AG10803 (cell line): ENCODE data around the gene C1GALT1C1.
"Not testable (repeated sequence)": the region's sequence is repeated elsewhere in the genome, so short reads cannot be mapped to it uniquely, and the experiment has no call there.

Source experiments
- DNase-seq: peaks from one replicate; pipeline ENCODE4 v3.0.0; 2010; ENCODE audit warnings: low read depth
- H3K4me3 ChIP-seq: 2 replicates; pipeline ENCODE4 v1.5.1; 2011; ENCODE audit warnings: mild to moderate bottlenecking, low read length, control low read depth
- TF ChIP-seq, protein P1 (sequence below): conservative IDR thresholded peaks from 2 replicates; pipeline ENCODE4 v1.5.1; 2011; ENCODE audit warnings: mild to moderate bottlenecking, low read length, control low read depth, inconsistent platforms

Gene C1GALT1C1

DNA sequence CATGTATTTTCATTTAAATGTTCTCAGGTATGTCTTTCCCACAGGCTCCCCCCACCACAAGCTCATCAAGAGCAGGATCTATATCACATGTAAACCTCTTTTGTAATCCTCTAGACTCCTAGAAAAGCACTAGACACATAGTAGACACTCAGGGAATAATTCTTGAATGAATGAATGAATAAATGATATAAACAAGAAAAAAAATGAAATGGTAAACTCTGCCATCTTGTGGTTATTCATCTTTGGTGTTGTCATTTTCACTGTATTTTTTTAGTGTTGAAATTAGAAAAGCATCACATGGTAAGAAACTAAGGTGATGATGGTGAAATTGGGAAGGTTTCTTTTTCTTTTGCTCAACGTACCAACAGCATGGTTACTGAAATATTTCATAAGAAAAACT is 34.2 kb upstream of the C1GALT1C1 start:
- TF ChIP-seq, protein P1, sequence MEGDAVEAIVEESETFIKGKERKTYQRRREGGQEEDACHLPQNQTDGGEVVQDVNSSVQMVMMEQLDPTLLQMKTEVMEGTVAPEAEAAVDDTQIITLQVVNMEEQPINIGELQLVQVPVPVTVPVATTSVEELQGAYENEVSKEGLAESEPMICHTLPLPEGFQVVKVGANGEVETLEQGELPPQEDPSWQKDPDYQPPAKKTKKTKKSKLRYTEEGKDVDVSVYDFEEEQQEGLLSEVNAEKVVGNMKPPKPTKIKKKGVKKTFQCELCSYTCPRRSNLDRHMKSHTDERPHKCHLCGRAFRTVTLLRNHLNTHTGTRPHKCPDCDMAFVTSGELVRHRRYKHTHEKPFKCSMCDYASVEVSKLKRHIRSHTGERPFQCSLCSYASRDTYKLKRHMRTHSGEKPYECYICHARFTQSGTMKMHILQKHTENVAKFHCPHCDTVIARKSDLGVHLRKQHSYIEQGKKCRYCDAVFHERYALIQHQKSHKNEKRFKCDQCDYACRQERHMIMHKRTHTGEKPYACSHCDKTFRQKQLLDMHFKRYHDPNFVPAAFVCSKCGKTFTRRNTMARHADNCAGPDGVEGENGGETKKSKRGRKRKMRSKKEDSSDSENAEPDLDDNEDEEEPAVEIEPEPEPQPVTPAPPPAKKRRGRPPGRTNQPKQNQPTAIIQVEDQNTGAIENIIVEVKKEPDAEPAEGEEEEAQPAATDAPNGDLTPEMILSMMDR, result peak; percentile 34
- peak; percentile 27 for DNase-seq
- H3K4me3 ChIP-seq, result no peak overlapping the region

DNA sequence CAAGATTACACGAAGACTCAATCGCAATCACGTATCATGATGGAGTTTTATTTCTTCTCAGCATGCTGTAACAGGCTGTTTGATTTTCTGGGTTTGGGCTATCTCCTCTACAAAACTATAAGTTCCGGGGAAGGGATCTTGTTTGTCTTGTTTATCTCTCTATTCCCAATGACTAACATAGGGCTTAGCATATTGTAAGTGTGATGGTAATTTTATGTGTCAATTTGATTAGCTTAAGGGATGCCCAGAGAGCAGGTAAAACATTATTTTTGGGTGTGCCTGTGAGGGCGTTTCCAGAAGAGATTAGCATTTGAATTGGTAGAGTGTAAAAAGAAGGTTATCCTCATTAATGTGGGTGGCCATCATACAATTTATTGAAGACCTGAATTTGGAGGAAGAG is 32.8 kb upstream of the C1GALT1C1 start:
- TF ChIP-seq, protein P1, result no peak
- DNase-seq, result no peak
- no peak overlapping the region for H3K4me3 ChIP-seq

GRCh38 chrX:120660637-120661036 is 30.8 kb upstream of the C1GALT1C1 start:
- TF ChIP-seq, protein P1, result no peak
- peak; percentile 43 for DNase-seq
- H3K4me3 ChIP-seq, result no peak overlapping the region

DNA sequence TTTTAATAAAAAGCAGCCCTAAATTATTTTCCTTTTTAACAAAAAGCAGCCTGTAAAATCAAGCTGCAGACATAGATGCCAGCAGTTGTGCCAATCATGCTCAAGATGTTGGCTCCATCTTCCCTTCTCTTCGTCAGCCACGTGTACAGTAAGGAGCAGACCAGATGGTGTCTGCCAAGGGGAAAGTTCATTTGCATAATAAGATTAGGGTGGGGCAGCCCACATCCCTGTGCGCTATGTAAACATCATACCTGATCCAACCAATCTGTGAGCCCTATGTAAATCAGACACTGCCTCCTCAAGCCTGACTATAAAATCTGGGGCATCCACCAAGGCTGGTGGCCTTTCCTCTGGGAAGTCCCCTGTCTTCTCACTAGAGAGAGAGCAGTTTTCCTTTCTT is 23.1 kb upstream of the C1GALT1C1 start:
- H3K4me3 ChIP-seq, result no peak overlapping the region
- TF ChIP-seq, protein P1, result no peak
- DNase-seq, result peak; percentile 45

DNA sequence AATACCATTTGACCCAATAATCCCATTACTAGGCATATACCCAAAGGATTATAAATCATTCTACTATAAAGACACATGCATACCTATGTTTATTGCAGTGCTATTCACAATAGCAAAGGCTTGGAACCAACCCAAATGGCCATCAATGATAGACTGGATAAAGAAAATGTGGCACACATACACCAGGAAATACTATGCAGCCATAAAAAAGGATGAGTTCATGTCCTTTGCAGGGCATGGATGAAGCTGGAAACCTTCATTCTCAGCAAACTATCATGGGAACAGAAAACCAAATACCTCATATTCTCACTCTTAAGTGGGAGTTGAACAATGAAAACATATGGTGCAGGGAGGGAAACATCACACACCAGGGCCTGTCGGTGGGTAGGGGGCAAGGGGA is 22.4 kb upstream of the C1GALT1C1 start:
- not testable (repeated sequence) for DNase-seq, H3K4me3 ChIP-seq

- no peak overlapping the region for H3K4me3 ChIP-seq
- TF ChIP-seq, protein P1, result no peak
- DNase-seq, result no peak
Measured at GRCh38 chrX:120647127-120647526, 17.3 kb upstream of the C1GALT1C1 start.

DNA sequence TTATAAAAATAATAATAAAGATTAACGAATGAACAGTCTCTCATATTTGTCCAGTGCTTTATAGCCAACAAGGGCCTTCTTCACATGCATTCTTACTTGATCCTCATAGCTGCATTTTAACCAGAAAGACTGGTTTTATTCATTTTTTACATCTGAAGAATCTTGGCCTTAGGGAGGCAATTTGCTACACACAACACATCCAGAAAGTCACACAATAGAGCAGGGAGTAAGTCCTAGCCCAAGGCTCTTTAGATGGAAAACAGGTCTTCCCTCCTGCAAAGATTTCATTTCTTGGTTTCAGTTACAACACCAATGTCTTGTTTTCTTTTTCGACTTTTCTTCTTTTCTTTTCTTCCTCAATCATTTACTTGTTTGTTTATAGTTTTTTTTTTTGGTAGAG is 13.0 kb upstream of the C1GALT1C1 start:
- no peak for DNase-seq
- H3K4me3 ChIP-seq, result no peak overlapping the region
- TF ChIP-seq, protein P1, result no peak

GRCh38 chrX:120638619-120639018 is 8.8 kb upstream of the C1GALT1C1 start:
- DNase-seq, result no peak
- TF ChIP-seq, protein P1, result no peak
- H3K4me3 ChIP-seq, result no peak overlapping the region
